ENCODE measurements around the gene CHMP4B.

GRCh38 chr20:33798444-33798843 is 12.7 kb upstream of the CHMP4B start:
- TF ChIP-seq POLR2A (IDR thresholded peaks at IDR 0.05), result no peak
- no peak for TF ChIP-seq CTCF (IDR thresholded peaks at IDR 0.05)
